K562 (cell line): ENCODE measurements around the gene PFAS. TPM values are rescaled to one million over a fixed set of nuclear protein-coding genes. Genes with fewer than 3 reads are reported as not detected.
A peak's percentile ranks its signal among the peaks of the same experiment; 100 is the strongest.

Experiments used
- ATAC-seq: fragments of 200-7000 bp; cut with Tn5 transposase; 3 replicates; pipeline ENCODE4 v1.9.1; 2020; ENCODE audit warnings: moderate library complexity
- BruUV-seq: library from RNA; stranded (reverse); fragments of 400-500 nt; replicated peaks from 2 replicates; lab custom pipeline; 2021; lab: Mats Ljungman, UMichigan
- CTCF ChIA-PET: fragments of 300-600 bp; formaldehyde crosslinking; extraction: SDS; loops from one replicate; lab custom pipeline; 2021; ENCODE audit warnings: low intra/inter-chr PET ratio; lab: Yijun Ruan, JAX
- POLR2A ChIA-PET: fragments of 300-600, 350-650 bp; sonication (Branson Sonifier 250); formaldehyde crosslinking; extraction: SDS; loops from one replicate; lab custom pipeline; 2021; ENCODE audit warnings: antibody characterized with exemption, inconsistent platforms; lab: Yijun Ruan, JAX
- DNase-seq, 4 experiments: peaks; one replicate each; pipeline versions ENCODE4 v3.0.0 to v3.0.0-alpha.2; 2011 to 2018; ENCODE audit warnings: low spot score in 3 of 4, mixed read lengths in 3 of 4; ENCODE audit errors: extremely low read depth in 1 of 4
- FAIRE-seq: peaks from 2 replicates; lab custom pipeline; 2011; peaks lifted over from hg19 to GRCh38; lab: Jason Lieb, UNC
- H2AFZ ChIP-seq: 2 replicates; pipeline ENCODE4 v1.6.0; 2011; ENCODE audit warnings: low read depth, low read length, control low read depth, inconsistent platforms
- H3K27ac ChIP-seq: fragments of 200-600 bp; 3 replicates; pipeline ENCODE4 v1.8.0; 2011; ENCODE audit warnings: low read depth, mild to moderate bottlenecking, control low read depth, inconsistent platforms, low read length, moderate library complexity, mixed read lengths; ENCODE audit errors: extremely low read depth
- H3K27me3 ChIP-seq, 2 experiments: fragments of 300-600 bp in 1 of 2; 2 replicates in 1 of 2; 3 replicates in 1 of 2; pipeline versions ENCODE4 v1.6.0 to v1.8.0; 2011; ENCODE audit warnings: inconsistent platforms in 2 of 2, low read length in 2 of 2, mild to moderate bottlenecking in 1 of 2, mixed read lengths in 1 of 2, moderate library complexity in 1 of 2; ENCODE audit not compliant: control insufficient read depth in 2 of 2, insufficient read depth in 2 of 2
- H3K36me3 ChIP-seq: fragments of 300-600 bp; 3 replicates; pipeline ENCODE4 v1.8.0; 2011; ENCODE audit warnings: mild to moderate bottlenecking, low read length, inconsistent platforms; ENCODE audit not compliant: control insufficient read depth, insufficient read depth
- H3K4me1 ChIP-seq, 2 experiments: fragments of 200-600 bp in 1 of 2; replicated peaks in 1 of 2; 2 replicates in 1 of 2; 3 replicates in 1 of 2; pipeline versions ENCODE4 v1.5.1 to v1.8.0; 2011; ENCODE audit warnings: inconsistent platforms in 2 of 2, low read length in 2 of 2, mild to moderate bottlenecking in 1 of 2, mixed read lengths in 1 of 2, moderate library complexity in 1 of 2; ENCODE audit not compliant: control insufficient read depth in 2 of 2, insufficient read depth in 2 of 2
- H3K4me2 ChIP-seq: 2 replicates; pipeline ENCODE4 v1.6.1; 2011; ENCODE audit warnings: low read length, control low read depth, inconsistent platforms, mixed read lengths; ENCODE audit not compliant: insufficient read depth
- H3K4me3 ChIP-seq: fragments of 200-600 bp; sonication (generic), shearing (Covaris generic); 2 replicates; pipeline ENCODE4 v1.5.1; 2016; ENCODE audit warnings: control low read depth, inconsistent platforms
- H3K79me2 ChIP-seq: fragments of 200-600 bp; 3 replicates; pipeline ENCODE4 v1.8.0; 2011; ENCODE audit warnings: low read length, inconsistent platforms; ENCODE audit not compliant: control insufficient read depth, insufficient read depth
- H3K9ac ChIP-seq, 2 experiments: 2 replicates each; pipeline versions ENCODE4 v1.6.0 to v1.6.1; 2011; ENCODE audit warnings: low read depth in 2 of 2, low read length in 2 of 2, control low read depth in 1 of 2, inconsistent platforms in 1 of 2, mild to moderate bottlenecking in 1 of 2, mixed read lengths in 1 of 2; ENCODE audit not compliant: insufficient read depth in 1 of 2
- H3K9me1 ChIP-seq: one replicate; pipeline ENCODE4 v1.6.0; 2011; ENCODE audit warnings: inconsistent platforms, mild to moderate bottlenecking, low read length, moderate library complexity; ENCODE audit not compliant: control insufficient read depth, insufficient read depth
- H3K9me3 ChIP-seq: replicated peaks from 2 replicates; pipeline ENCODE4 v1.5.1; 2011; ENCODE audit warnings: low read depth, low read length, inconsistent platforms; ENCODE audit not compliant: control insufficient read depth, insufficient read depth
- H4K20me1 ChIP-seq: replicated peaks from 2 replicates; pipeline ENCODE4 v1.6.1; 2011; ENCODE audit warnings: low read length, inconsistent platforms, mixed read lengths; ENCODE audit not compliant: control insufficient read depth, insufficient read depth
- CBFA2T2 ChIP-seq: fragments of 450-650 bp; conservative IDR thresholded peaks from 2 replicates; pipeline ENCODE4 v1.6.1; 2017; ENCODE audit warnings: mild to moderate bottlenecking
- ELF1 ChIP-seq: fragments of 200-800 bp; sonication (Bioruptor generic); IDR thresholded peaks from 2 replicates; pipeline ENCODE4 v1.6.1; 2016; ENCODE audit warnings: missing genetic modification characterization, missing compliant biosample characterization
- EP400 ChIP-seq: fragments of 450-650 bp; IDR thresholded peaks from 2 replicates; pipeline ENCODE4 v1.6.1; 2017; ENCODE audit warnings: antibody characterized with exemption, mild to moderate bottlenecking, moderate library complexity
- ERF ChIP-seq: fragments of 450-650 bp; formaldehyde crosslinking; IDR thresholded peaks from 2 replicates; pipeline ENCODE4 v1.4.0; 2020; ENCODE audit warnings: mild to moderate bottlenecking, mixed read lengths
- POLR3A ChIP-seq: IDR thresholded peaks from 2 replicates; pipeline ENCODE4 v1.6.1; 2011; ENCODE audit warnings: borderline replicate concordance, mild to moderate bottlenecking, moderate library complexity; ENCODE audit not compliant: insufficient read length, insufficient read depth; ENCODE audit errors: extremely low read depth
- RBFOX2 ChIP-seq: fragments of 200-400 bp; formaldehyde crosslinking; IDR thresholded peaks from 2 replicates; pipeline ENCODE4 v1.6.1; 2017; ENCODE audit warnings: low read depth, mild to moderate bottlenecking, low read length, moderate library complexity
- SMC3 ChIP-seq: conservative IDR thresholded peaks from 2 replicates; pipeline ENCODE4 v1.6.1; 2011; ENCODE audit warnings: low read depth, low read length, improper control_type of control experiment; ENCODE audit not compliant: insufficient read depth
- ZNF12 ChIP-seq: sonication (generic); formaldehyde crosslinking; IDR thresholded peaks from 2 replicates; pipeline ENCODE4 v1.4.0; 2020; ENCODE audit warnings: mild to moderate bottlenecking, missing genetic modification reagents
- ZNF175 ChIP-seq: fragments of 200-800 bp; sonication (Bioruptor generic); IDR thresholded peaks from 2 replicates; pipeline ENCODE4 v1.6.1; 2016; ENCODE audit warnings: low read depth, mild to moderate bottlenecking, missing genetic modification characterization, missing compliant biosample characterization
- ZNF561 ChIP-seq: fragments of 450-650 bp; formaldehyde crosslinking; conservative IDR thresholded peaks from 2 replicates; pipeline ENCODE4 v1.4.0; 2020; ENCODE audit warnings: mild to moderate bottlenecking, moderate library complexity
- ZNF830 ChIP-seq: fragments of 250-450 bp; sonication (Bioruptor Pico); IDR thresholded peaks from 2 replicates; pipeline ENCODE4 v1.5.0; 2021; ENCODE audit warnings: mild to moderate bottlenecking
- WGBS: fragments of 100-300 bp; shearing (Covaris generic); methylation state at CpG from one replicate; pipeline ENCODE4 v1.1.6; 2016; ENCODE audit warnings: low coverage, mixed read lengths; ENCODE audit not compliant: insufficient coverage; ENCODE audit errors: missing lambda C conversion rate; 5-methylcytosine and 5-hydroxymethylcytosine counted together
- in situ Hi-C: fragments of 300-500 bp; cut with MboI; formaldehyde crosslinking; loops from 4 replicates; pipeline ENCODE4 v1.15.0; 2018; ENCODE audit warnings: inconsistent platforms, mixed read lengths
- intact Hi-C: fragments of 100-400 bp; cut with micrococcal nuclease; formaldehyde crosslinking; loops from 2 replicates; pipeline ENCODE4 v1.14.2; 2022
- polyA plus RNA-seq, 8 experiments: library from polyadenylated mRNA; depleted of rRNA in 4 of 8; stranded (reverse) in 5 of 8; unstranded in 3 of 8; fragments of >200 nt; fragmentation: Nextera tagmentation in 2 of 8; fragmentation: Illumina TruSeq in 1 of 8; extraction: Ambion mirVana in 2 of 8; extraction: Trizol in 1 of 8; gene quantifications; 2 replicates each; pipeline versions ENCODE4 v1.2.1 to v1.2.3, GENCODE V29; 2011 to 2014; ENCODE audit warnings: inconsistent platforms in 1 of 8, missing spikeins in 1 of 8
- total RNA-seq, 7 experiments: library from RNA; depleted of rRNA in 6 of 7; stranded (reverse); fragments of >200 nt in 6 of 7; fragmentation: Illumina TruSeq in 2 of 7; extraction: Trizol in 2 of 7; gene quantifications; 2 replicates each; pipeline versions ENCODE4 v1.2.1 to v1.2.3, GENCODE V29; 2011 to 2021; ENCODE audit warnings: low replicate concordance in 1 of 7
- TF ChIP-seq, protein P1 (sequence below): fragments of 450-650 bp; IDR thresholded peaks from 2 replicates; pipeline ENCODE4 v1.6.1; 2016; ENCODE audit warnings: borderline replicate concordance
- TF ChIP-seq, protein P2 (sequence below): sonication (generic); IDR thresholded peaks from 2 replicates; pipeline ENCODE4 v1.6.1; 2016
- TF ChIP-seq, protein P3 (sequence below): fragments of 450-650 bp; formaldehyde crosslinking; IDR thresholded peaks from 2 replicates; pipeline ENCODE4 v1.4.0; 2020; ENCODE audit warnings: mild to moderate bottlenecking, moderate library complexity
- TF ChIP-seq, protein P4 (sequence below): sonication (generic); formaldehyde crosslinking; IDR thresholded peaks from 2 replicates; pipeline ENCODE4 v1.8.0; 2022; ENCODE audit warnings: mild to moderate bottlenecking, missing genetic modification reagents

Gene PFAS
- total and polyA plus RNA-seq, 9 of the 15 experiments (the other 6 are each of a cell fraction or from before 2014, with no cell fraction given) = 11.6 to 131 (median 43.9) TPM

DNA sequence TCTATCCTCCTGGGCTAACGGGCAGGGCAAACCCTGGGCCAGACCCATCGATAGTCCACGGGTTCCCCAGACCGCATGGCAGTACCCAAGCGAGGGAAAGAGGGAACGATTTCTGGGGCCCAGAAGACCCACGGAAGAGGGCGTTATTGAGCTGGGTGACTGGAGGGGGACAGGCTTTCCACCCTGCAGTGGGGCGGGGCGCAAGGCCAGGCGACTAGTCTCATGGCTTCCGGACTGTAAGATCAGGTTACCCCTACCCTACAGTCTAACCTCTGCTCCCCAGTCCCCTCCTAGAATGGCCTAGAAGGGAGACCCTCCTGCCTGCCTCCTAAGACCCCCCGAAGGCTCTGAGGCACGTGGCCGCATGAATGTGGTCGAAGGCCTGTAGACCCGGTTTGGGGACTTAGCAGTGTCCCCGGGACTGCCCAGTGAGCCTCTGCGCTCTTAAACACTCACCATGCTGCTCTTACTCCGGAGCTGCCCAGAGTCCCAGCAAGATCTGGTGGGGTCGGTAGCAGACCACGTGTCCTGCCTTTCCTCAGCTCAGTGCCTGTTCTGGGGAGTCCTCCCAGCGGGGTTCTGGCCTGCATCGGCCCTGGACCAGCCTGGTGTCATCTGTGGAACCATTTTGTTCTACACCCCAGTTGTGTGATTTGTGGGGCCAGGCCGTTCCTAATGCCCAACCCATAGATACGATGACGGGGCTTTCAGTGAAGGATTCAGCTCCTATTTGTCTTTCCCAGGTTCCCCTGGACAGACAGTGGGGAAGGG is 25.5 kb upstream of the PFAS start:
- Histone ChIP-seq H4K20me1 (peaks cover 5% of the 10 kb centered on the region), H3K9me1 (no peaks in the 10 kb centered on the region), H3K4me2 (peak overlapping the region; percentile 99), H2AFZ (peak overlapping the region; percentile 95), H3K27me3 (no peaks in the 10 kb centered on the region), H3K27ac (peak overlapping the region; percentile 91), H3K79me2 (no peaks in the 10 kb centered on the region), H3K4me3 (peak overlapping the region; percentile 60), H3K9me3 (no peaks in the 10 kb centered on the region), H3K36me3 (peaks cover 16% of the 10 kb centered on the region; the same call in 2 of the 3 replicates), H3K4me1 (peaks cover 25 to 27% of the 10 kb centered on the region in 2 experiments; a peak in 4 of 5 replicates), H3K9ac (peak overlapping the region; percentile 91 to 92)
- WGBS = 3% methylated on average over 21 of the region's 27 CpGs
- BruUV-seq = TSS peak; percentile 94
- in situ Hi-C loops = loop anchor here (5.0 kb wide), 1 partner anchor 101 kb away; the partner anchor contains the start of gene HES7
- peak; percentile 51 to 85 (median 55) for DNase-seq
- POLR2A ChIA-PET = interaction anchor here (0.6 to 7.5 kb wide), 13 partner anchors 13 to 102 kb away, joined by 3 to 89 read pairs (median 4); partner anchors contain the start of genes AURKB and CTC1
- ATAC-seq = peak; percentile 66
- peak; percentile 40 for FAIRE-seq
- CTCF ChIA-PET = no interaction called here
- intact Hi-C loops = loop anchor here (2.0 to 10.0 kb wide), 2 partner anchors 77 to 161 kb away; partner anchors contain the start of gene RPL26
- TF ChIP-seq CBFA2T2 = no peak
- no peak for TF ChIP-seq POLR3A
- peak; percentile 75; the same call in 1 of the 2 replicates for TF ChIP-seq ERF
- TF ChIP-seq, protein P1, sequence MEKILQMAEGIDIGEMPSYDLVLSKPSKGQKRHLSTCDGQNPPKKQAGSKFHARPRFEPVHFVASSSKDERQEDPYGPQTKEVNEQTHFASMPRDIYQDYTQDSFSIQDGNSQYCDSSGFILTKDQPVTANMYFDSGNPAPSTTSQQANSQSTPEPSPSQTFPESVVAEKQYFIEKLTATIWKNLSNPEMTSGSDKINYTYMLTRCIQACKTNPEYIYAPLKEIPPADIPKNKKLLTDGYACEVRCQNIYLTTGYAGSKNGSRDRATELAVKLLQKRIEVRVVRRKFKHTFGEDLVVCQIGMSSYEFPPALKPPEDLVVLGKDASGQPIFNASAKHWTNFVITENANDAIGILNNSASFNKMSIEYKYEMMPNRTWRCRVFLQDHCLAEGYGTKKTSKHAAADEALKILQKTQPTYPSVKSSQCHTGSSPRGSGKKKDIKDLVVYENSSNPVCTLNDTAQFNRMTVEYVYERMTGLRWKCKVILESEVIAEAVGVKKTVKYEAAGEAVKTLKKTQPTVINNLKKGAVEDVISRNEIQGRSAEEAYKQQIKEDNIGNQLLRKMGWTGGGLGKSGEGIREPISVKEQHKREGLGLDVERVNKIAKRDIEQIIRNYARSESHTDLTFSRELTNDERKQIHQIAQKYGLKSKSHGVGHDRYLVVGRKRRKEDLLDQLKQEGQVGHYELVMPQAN = no peak
- TF ChIP-seq, protein P2, sequence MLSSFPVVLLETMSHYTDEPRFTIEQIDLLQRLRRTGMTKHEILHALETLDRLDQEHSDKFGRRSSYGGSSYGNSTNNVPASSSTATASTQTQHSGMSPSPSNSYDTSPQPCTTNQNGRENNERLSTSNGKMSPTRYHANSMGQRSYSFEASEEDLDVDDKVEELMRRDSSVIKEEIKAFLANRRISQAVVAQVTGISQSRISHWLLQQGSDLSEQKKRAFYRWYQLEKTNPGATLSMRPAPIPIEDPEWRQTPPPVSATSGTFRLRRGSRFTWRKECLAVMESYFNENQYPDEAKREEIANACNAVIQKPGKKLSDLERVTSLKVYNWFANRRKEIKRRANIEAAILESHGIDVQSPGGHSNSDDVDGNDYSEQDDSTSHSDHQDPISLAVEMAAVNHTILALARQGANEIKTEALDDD = peak; percentile 92
- TF ChIP-seq SMC3 = 0 out of 2 replicates have a peak, but pooled peaks have one; percentile 10
- TF ChIP-seq, protein P3, sequence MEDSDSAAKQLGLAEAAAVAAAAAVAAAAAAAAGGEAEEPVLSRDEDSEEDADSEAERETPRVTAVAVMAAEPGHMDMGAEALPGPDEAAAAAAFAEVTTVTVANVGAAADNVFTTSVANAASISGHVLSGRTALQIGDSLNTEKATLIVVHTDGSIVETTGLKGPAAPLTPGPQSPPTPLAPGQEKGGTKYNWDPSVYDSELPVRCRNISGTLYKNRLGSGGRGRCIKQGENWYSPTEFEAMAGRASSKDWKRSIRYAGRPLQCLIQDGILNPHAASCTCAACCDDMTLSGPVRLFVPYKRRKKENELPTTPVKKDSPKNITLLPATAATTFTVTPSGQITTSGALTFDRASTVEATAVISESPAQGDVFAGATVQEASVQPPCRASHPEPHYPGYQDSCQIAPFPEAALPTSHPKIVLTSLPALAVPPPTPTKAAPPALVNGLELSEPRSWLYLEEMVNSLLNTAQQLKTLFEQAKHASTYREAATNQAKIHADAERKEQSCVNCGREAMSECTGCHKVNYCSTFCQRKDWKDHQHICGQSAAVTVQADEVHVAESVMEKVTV (CRISPR knock-in tag) = no peak
- no peak for TF ChIP-seq ZNF12 (CRISPR knock-in tag)
- peak; percentile 60 for TF ChIP-seq RBFOX2
- TF ChIP-seq ZNF830 (CRISPR knock-in tag) = 0 out of 2 replicates have a peak, but pooled peaks have one; percentile 5
- TF ChIP-seq ELF1 (tag) = peak; percentile 13; the same call in 1 of the 2 replicates
- TF ChIP-seq, protein P4, sequence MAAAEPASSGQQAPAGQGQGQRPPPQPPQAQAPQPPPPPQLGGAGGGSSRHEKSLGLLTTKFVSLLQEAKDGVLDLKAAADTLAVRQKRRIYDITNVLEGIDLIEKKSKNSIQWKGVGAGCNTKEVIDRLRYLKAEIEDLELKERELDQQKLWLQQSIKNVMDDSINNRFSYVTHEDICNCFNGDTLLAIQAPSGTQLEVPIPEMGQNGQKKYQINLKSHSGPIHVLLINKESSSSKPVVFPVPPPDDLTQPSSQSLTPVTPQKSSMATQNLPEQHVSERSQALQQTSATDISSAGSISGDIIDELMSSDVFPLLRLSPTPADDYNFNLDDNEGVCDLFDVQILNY = no peak
- TF ChIP-seq ZNF561 (CRISPR knock-in tag) = no peak
- TF ChIP-seq EP400 = peak; percentile 90; the same call in 1 of the 2 replicates
- TF ChIP-seq ZNF175 = peak; percentile 83; the same call in 1 of the 2 replicates
